Spinal cord (tissue), 10 donors: ENCODE measurements around the gene PPP2R3C. TPM values are rescaled to one million over a fixed set of nuclear protein-coding genes. Genes with fewer than 3 reads are reported as not detected.
A peak's percentile ranks its signal among the peaks of the same experiment; 100 is the strongest.

Experiments used
- DNase-seq, 6 donors: peaks; one replicate each; pipeline versions ENCODE4 v3.0.0 to v3.0.0-alpha.2; 2013 to 2015; ENCODE audit warnings: low spot score in 6 of 6, low read depth in 4 of 6
- H3K27ac ChIP-seq: one replicate; pipeline ENCODE4 v1.5.1; 2013; ENCODE audit warnings: low read depth, low read length, control low read depth
- H3K27me3 ChIP-seq: one replicate; pipeline ENCODE4 v1.6.1; 2013; ENCODE audit warnings: low read length; ENCODE audit not compliant: control insufficient read depth, insufficient read depth
- H3K36me3 ChIP-seq: one replicate; pipeline ENCODE4 v1.6.1; 2013; ENCODE audit warnings: low read length; ENCODE audit not compliant: control insufficient read depth, insufficient read depth
- H3K4me1 ChIP-seq: one replicate; pipeline ENCODE4 v1.6.1; 2013; ENCODE audit warnings: low read length; ENCODE audit not compliant: control insufficient read depth, insufficient read depth
- H3K4me3 ChIP-seq: one replicate; pipeline ENCODE4 v1.5.1; 2013; ENCODE audit warnings: low read depth, low read length, control low read depth
- H3K9me3 ChIP-seq: one replicate; pipeline ENCODE4 v1.6.1; 2013; ENCODE audit warnings: low read length; ENCODE audit not compliant: control insufficient read depth, insufficient read depth
- WGBS: methylation state at CpG from one replicate; pipeline ENCODE4 v1.1.5; 2013; ENCODE audit warnings: missing lambda C conversion rate; ENCODE audit not compliant: insufficient coverage; 5-methylcytosine and 5-hydroxymethylcytosine counted together
- long read RNA-seq, 4 donors: transcript quantifications; one replicate each; lab custom pipeline, GENCODE V29; 2026
- polyA plus RNA-seq, 2 donors: library from polyadenylated mRNA; unstranded; fragments of 120-200 nt; gene quantifications; one replicate each; pipeline ENCODE4 v1.2.1, GENCODE V29; 2013; ENCODE audit not compliant: insufficient read length in 2 of 2
- total RNA-seq, 2 donors: library from RNA; depleted of rRNA in 1 of 2; stranded (reverse); fragments of 120-200 nt in 1 of 2; fragments of >200 nt in 1 of 2; gene quantifications; one replicate each; pipeline versions ENCODE4 v1.2.3 to v1.2.4, GENCODE V29; 2013 to 2014
- donor health status: healthy.

The PPP2R3C gene
- total RNA-seq (10 to 100 TPM; 40.6 to 59.8 TPM), polyA plus RNA-seq (10 to 100 TPM; 63.1 to 65.1 TPM)
- long read RNA-seq, donor 1, transcript PPP2R3C-217 (12 exons, 1,846 nt) = major isoform, 5 of 184 reads
- long read RNA-seq, donor 1, transcript PPP2R3C-201 (13 exons, 1,839 nt) = major isoform, 5 of 184 reads
- long read RNA-seq, donor 1, partial matches to known transcripts = 173 of 184 reads
- long read RNA-seq, donor 1, other reads (novel, unspliced or antisense) = 0 of 184 reads
- long read RNA-seq, donor 2, partial matches to known transcripts = 79 of 135 reads
- long read RNA-seq, donor 2, other reads (novel, unspliced or antisense) = 53 of 135 reads
- long read RNA-seq, donor 3, partial matches to known transcripts = 0 of 6 reads
- long read RNA-seq, donor 3, other reads (novel, unspliced or antisense) = 0 of 6 reads
- long read RNA-seq, donor 4, partial matches to known transcripts = 0 of 8 reads
- long read RNA-seq, donor 4, other reads (novel, unspliced or antisense) = 0 of 8 reads

DNA sequence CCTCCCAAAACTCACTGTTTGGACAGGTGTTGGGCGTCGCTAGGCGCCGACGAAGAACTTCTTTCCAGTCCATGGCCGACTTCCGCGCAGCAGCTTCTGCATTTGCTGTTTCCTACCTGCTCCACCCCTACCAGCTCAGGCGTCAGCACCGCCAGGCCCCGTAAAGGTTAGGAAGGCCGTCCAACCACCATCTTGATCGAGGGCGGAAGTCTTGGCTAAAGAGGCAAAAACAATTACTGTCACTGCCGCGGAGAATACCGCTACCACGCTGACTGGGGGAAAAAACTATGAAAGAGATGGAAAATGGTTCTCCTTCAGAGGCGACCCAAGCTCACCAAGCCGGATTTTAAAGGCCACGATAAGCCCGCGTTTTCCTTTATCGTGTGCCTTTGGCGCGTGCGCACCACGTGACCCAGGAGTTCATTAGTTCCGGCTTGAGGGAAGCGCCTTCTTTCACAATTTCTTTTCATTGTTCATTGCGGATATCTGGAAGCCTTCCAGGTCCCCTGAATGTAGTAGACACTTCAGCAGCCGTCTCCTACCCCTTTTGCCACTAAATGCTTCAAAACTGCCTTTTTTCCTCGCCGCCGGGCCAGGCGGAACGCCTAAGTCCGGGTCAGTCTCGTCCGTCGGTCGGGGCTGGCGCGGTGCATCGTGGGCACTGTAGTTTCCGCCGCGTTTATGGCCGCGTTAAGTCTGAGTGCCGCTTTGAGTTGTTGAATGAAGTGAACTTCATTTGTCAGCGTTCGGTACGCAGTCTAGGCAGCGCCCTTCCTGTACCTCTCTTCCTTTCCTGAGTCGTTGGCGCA is at the start of gene PPP2R3C, which contains the start of gene PRORP:
TSS of gene PPP2R3C (minus strand) at position 104 of the 809 bp plus-strand sequence. CDS start at position 73, 31 bp downstream.
TSS of gene PRORP (plus strand) at position 666 of the 809 bp plus-strand sequence. CDS start 694 bp downstream, outside the sequence.
- peaks cover 19% of the 10 kb centered on the region for H3K36me3 ChIP-seq
- peaks cover 14% of the 10 kb centered on the region for H3K4me1 ChIP-seq
- H3K27me3 ChIP-seq = no peaks in the 10 kb centered on the region
- peak within 1 kb of the TSS; percentile 95 for H3K4me3 ChIP-seq
- DNase-seq = peak; percentile 81 to 99 (median 94)
- 0% methylated on average over 48 of the region's 57 CpGs for WGBS
- peak within 1 kb of the TSS; percentile 99 for H3K27ac ChIP-seq
- no peaks in the 10 kb centered on the region for H3K9me3 ChIP-seq

- no peak for DNase-seq
- H3K4me3 ChIP-seq = no peak overlapping the region
- whole genome bisulfite sequencing = no CpG with 5 or more reads among the region's 3 CpGs
- H3K36me3 ChIP-seq = peaks cover 4% of the 10 kb centered on the region
- no peak overlapping the region for H3K27ac ChIP-seq
- H3K27me3 ChIP-seq = no peaks in the 10 kb centered on the region
- H3K9me3 ChIP-seq = no peaks in the 10 kb centered on the region
- no peaks in the 10 kb centered on the region for H3K4me1 ChIP-seq
Observed at GRCh38 chr14:35167496-35167895, 45.7 kb upstream of the PPP2R3C start.

GRCh38 chr14:35164849-35165248 is 43.1 kb upstream of the PPP2R3C start:
- DNase-seq = no peak
- no peaks in the 10 kb centered on the region for H3K36me3 ChIP-seq
- 75% methylated on average over 1 of the region's 5 CpGs for WGBS
- no peak overlapping the region for H3K27ac ChIP-seq
- no peaks in the 10 kb centered on the region for H3K27me3 ChIP-seq
- no peaks in the 10 kb centered on the region for H3K4me1 ChIP-seq
- no peak overlapping the region for H3K4me3 ChIP-seq
- H3K9me3 ChIP-seq = no peaks in the 10 kb centered on the region

- Histone ChIP-seq H3K36me3 (no peaks in the 10 kb centered on the region), H3K4me3 (no peak overlapping the region), H3K9me3 (no peaks in the 10 kb centered on the region), H3K27me3 (no peaks in the 10 kb centered on the region), H3K4me1 (no peaks in the 10 kb centered on the region), H3K27ac (no peak overlapping the region)
- no peak for DNase-seq
- WGBS = no CpG with 5 or more reads among the region's 1 CpG
Observed at GRCh38 chr14:35163384-35163783, 41.6 kb upstream of the PPP2R3C start.

DNA sequence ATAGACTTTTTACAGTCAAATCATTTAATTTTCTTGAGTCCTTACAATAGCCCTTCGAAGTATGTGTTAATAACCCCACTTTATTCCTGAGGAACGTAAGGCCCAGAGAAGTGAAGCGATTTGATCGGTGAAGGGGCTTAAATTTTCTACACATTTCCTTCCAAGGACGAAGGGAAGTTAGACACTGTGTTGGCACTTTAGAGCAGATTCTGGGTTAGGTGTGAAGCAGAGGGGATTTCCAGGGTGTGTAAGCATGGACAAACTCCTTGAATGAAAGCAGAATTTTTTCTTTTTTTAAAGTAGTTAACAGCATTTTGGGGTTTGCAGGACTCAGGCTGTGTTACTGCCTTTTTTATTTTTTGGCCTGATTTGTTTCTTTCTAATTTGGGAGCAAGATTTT is 39.4 kb upstream of the PPP2R3C start:
- no peak for DNase-seq
- H3K27ac ChIP-seq = no peak overlapping the region
- WGBS = no CpG with 5 or more reads among the region's 5 CpGs

GRCh38 chr14:35159742-35160409 is 38.1 kb upstream of the PPP2R3C start:
- DNase-seq = no peak
- Histone ChIP-seq H3K9me3 (no peaks in the 10 kb centered on the region), H3K4me3 (no peak overlapping the region), H3K36me3 (no peaks in the 10 kb centered on the region), H3K27me3 (no peaks in the 10 kb centered on the region), H3K4me1 (no peaks in the 10 kb centered on the region), H3K27ac (no peak overlapping the region)
- WGBS = 89% methylated on average over 6 of the region's 6 CpGs

More for the DNA sequence above, 39.4 kb upstream of the PPP2R3C start:
- Histone ChIP-seq H3K4me3 (no peak overlapping the region), H3K36me3 (no peaks in the 10 kb centered on the region), H3K9me3 (no peaks in the 10 kb centered on the region), H3K27me3 (no peaks in the 10 kb centered on the region), H3K4me1 (no peaks in the 10 kb centered on the region)

DNA sequence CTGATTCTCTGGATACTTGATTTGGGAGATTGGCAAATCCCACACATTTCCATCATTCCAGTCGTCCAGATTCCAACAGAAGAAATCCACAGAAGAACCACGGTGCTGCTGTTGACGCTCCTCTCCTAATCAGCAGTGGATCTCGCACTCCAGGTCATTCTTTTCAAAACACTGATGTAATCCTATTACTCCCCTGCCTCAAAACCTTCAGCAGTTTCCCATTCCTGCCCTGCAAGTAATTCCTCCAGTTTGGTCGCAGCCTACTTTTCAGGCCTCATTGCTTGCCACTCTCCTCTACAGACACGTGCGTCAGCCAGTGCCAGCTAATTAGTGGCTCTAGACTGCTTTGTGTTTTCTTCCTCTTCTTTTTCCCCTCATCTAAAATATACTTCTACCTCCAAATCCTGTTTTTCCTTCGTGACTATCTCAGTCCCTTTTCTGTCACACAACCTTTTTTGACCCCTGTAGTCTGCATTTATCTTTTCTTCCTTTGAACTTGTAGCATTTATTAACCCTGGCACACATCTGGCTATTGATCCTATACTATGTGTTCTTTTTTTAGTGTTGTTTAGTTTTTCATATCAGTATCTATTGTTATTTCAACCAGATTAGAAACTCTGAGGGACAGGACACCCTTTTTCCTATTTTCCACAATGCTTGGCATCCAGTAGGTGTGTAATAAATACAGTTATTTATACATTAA is 37.3 kb upstream of the PPP2R3C start:
- H3K9me3 ChIP-seq = no peaks in the 10 kb centered on the region
- H3K27ac ChIP-seq = no peak overlapping the region
- no peaks in the 10 kb centered on the region for H3K27me3 ChIP-seq
- peak in 1 of 6 donors; percentile 7 for DNase-seq
- H3K4me1 ChIP-seq = no peaks in the 10 kb centered on the region
- 86% methylated on average over 8 of the region's 8 CpGs for WGBS
- no peak overlapping the region for H3K4me3 ChIP-seq
- H3K36me3 ChIP-seq = no peaks in the 10 kb centered on the region

- Histone ChIP-seq H3K36me3 (no peaks in the 10 kb centered on the region), H3K27me3 (no peaks in the 10 kb centered on the region), H3K4me3 (no peak overlapping the region), H3K9me3 (no peaks in the 10 kb centered on the region), H3K27ac (no peak overlapping the region), H3K4me1 (no peaks in the 10 kb centered on the region)
- DNase-seq = no peak
- no CpG with 5 or more reads among the region's 2 CpGs for WGBS
Observed at GRCh38 chr14:35158491-35158890, 36.7 kb upstream of the PPP2R3C start.

GRCh38 chr14:35155962-35156361 is 34.2 kb upstream of the PPP2R3C start:
- DNase-seq = peak in 1 of 6 donors; percentile 5
- no CpG with 5 or more reads among the region's 1 CpG for WGBS
- no peak overlapping the region for H3K27ac ChIP-seq

More at GRCh38 chr14:35155962-35156361, 34.2 kb upstream of the PPP2R3C start:
- no peak overlapping the region for H3K4me3 ChIP-seq
- H3K9me3 ChIP-seq = no peaks in the 10 kb centered on the region
- no peaks in the 10 kb centered on the region for H3K27me3 ChIP-seq
- H3K4me1 ChIP-seq = no peaks in the 10 kb centered on the region
- peaks cover 3% of the 10 kb centered on the region for H3K36me3 ChIP-seq
